ENCODE results near the gene ACTN2. TPM values are rescaled to one million over a fixed set of nuclear protein-coding genes. Genes with fewer than 3 reads are reported as not detected.

The ACTN2 gene
- total RNA-seq, 1 experiment from 2014 or later: 0.49 TPM

DNA sequence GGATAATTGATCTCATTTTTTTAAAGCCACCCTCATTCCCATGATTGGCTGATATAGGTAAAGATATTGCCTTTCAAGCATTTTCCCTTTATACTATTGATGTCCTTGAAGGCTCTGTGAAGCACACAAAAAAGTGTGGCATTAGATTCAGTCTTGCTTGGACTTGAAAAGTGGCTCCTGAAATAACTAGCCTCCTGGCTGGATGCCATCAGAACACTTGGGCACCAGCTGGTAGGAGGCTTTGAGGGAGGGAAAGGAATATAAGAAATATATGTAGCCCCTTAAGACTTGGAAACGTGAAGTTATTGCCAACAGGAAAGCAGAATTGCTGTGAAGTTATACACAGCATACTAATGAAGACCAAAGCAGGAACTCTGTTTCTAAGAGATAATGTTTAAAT is 122.8 kb downstream of the ACTN2 start:
- in situ Hi-C loops (cut with HindIII; ENCODE audit: low pct_unique_long_range_greater_than_20kb, low sequenced_read_pairs): no loop called here
- DNase-seq (ENCODE audit: low read depth, low spot score): no peak
- Histone ChIP-seq H3K9me3 (ENCODE audit: control insufficient read depth, insufficient read depth, low read depth, low read length) (no peaks in the 10 kb centered on the region), H3K36me3 (ENCODE audit: control insufficient read depth, insufficient read depth, low read length) (peaks cover 3% of the 10 kb centered on the region; the same call in 1 of the 2 replicates), H3K27ac (ENCODE audit: low read length) (no peak overlapping the region), H3K4me1 (ENCODE audit: control insufficient read depth, insufficient read depth, low read length) (no peaks in the 10 kb centered on the region), H3K27me3 (ENCODE audit: control insufficient read depth, insufficient read depth, low read length) (no peaks in the 10 kb centered on the region), H3K4me3 (ENCODE audit: low read depth in 2 of 2, low read length in 2 of 2) (no peak overlapping the region)
- intact Hi-C loops (cut with micrococcal nuclease; ENCODE audit: unreplicated experiment): no loop called here
- ChIA-PET POLR2A (no interaction called here), CTCF (no interaction called here)
- TF ChIP-seq SIN3A (IDR thresholded peaks at IDR 0.05; ENCODE audit: borderline replicate concordance, insufficient read depth, low read depth, low read length) (no peak), POLR2AphosphoS5 (IDR thresholded peaks at IDR 0.05; ENCODE audit: low read depth, low read length) (no peak), TCF7L2 (IDR thresholded peaks at IDR 0.05; ENCODE audit: low read depth, low read length) (no peak)
- TF ChIP-seq, protein P1, sequence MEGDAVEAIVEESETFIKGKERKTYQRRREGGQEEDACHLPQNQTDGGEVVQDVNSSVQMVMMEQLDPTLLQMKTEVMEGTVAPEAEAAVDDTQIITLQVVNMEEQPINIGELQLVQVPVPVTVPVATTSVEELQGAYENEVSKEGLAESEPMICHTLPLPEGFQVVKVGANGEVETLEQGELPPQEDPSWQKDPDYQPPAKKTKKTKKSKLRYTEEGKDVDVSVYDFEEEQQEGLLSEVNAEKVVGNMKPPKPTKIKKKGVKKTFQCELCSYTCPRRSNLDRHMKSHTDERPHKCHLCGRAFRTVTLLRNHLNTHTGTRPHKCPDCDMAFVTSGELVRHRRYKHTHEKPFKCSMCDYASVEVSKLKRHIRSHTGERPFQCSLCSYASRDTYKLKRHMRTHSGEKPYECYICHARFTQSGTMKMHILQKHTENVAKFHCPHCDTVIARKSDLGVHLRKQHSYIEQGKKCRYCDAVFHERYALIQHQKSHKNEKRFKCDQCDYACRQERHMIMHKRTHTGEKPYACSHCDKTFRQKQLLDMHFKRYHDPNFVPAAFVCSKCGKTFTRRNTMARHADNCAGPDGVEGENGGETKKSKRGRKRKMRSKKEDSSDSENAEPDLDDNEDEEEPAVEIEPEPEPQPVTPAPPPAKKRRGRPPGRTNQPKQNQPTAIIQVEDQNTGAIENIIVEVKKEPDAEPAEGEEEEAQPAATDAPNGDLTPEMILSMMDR (IDR thresholded peaks at IDR 0.05): no peak
- TF ChIP-seq, protein P2, sequence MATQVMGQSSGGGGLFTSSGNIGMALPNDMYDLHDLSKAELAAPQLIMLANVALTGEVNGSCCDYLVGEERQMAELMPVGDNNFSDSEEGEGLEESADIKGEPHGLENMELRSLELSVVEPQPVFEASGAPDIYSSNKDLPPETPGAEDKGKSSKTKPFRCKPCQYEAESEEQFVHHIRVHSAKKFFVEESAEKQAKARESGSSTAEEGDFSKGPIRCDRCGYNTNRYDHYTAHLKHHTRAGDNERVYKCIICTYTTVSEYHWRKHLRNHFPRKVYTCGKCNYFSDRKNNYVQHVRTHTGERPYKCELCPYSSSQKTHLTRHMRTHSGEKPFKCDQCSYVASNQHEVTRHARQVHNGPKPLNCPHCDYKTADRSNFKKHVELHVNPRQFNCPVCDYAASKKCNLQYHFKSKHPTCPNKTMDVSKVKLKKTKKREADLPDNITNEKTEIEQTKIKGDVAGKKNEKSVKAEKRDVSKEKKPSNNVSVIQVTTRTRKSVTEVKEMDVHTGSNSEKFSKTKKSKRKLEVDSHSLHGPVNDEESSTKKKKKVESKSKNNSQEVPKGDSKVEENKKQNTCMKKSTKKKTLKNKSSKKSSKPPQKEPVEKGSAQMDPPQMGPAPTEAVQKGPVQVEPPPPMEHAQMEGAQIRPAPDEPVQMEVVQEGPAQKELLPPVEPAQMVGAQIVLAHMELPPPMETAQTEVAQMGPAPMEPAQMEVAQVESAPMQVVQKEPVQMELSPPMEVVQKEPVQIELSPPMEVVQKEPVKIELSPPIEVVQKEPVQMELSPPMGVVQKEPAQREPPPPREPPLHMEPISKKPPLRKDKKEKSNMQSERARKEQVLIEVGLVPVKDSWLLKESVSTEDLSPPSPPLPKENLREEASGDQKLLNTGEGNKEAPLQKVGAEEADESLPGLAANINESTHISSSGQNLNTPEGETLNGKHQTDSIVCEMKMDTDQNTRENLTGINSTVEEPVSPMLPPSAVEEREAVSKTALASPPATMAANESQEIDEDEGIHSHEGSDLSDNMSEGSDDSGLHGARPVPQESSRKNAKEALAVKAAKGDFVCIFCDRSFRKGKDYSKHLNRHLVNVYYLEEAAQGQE (IDR thresholded peaks at IDR 0.05; ENCODE audit: insufficient read depth in 1 of 2, low read depth in 2 of 2, low read length in 1 of 2): no peak
- no peak for ATAC-seq
- BruUV-seq (replicated peaks): no TSS peak

DNA sequence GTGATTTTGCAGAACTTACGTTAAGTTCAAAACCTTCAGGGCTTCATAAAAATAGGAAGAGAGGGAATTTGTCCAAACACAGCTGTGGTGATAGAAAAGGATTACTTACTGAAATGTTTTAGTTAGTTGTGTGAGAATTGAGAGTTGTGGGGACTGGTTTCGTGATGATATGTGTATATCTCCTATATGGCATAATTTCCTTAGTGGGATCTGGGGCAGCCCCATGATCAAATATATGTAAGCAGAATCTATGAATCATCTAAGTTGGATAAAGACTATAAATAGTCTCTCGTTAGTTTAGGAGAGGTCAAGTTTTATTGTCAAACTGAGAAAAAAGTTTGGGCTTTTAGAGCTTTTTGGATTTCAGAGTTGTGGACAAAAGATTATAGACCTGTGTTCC is 123.7 kb downstream of the ACTN2 start:
- no TSS peak for BruUV-seq (replicated peaks)
- ATAC-seq: no peak
- intact Hi-C loops (cut with micrococcal nuclease; ENCODE audit: unreplicated experiment) (no loop called here), in situ Hi-C loops (cut with HindIII; ENCODE audit: low pct_unique_long_range_greater_than_20kb, low sequenced_read_pairs) (no loop called here)
- CTCF ChIA-PET: no interaction called here
- H3K4me3 ChIP-seq (ENCODE audit: low read depth in 2 of 2, low read length in 2 of 2): no peak overlapping the region
- H3K27ac ChIP-seq (ENCODE audit: low read length): no peak overlapping the region
- peaks cover 3% of the 10 kb centered on the region; the same call in 1 of the 2 replicates for H3K36me3 ChIP-seq (ENCODE audit: control insufficient read depth, insufficient read depth, low read length)
- H3K27me3 ChIP-seq (ENCODE audit: control insufficient read depth, insufficient read depth, low read length): no peaks in the 10 kb centered on the region
- no peaks in the 10 kb centered on the region for H3K9me3 ChIP-seq (ENCODE audit: control insufficient read depth, insufficient read depth, low read depth, low read length)
- DNase-seq (ENCODE audit: low read depth, low spot score): no peak
- TF ChIP-seq, protein P1 (IDR thresholded peaks at IDR 0.05): no peak
- H3K4me1 ChIP-seq (ENCODE audit: control insufficient read depth, insufficient read depth, low read length): no peaks in the 10 kb centered on the region
- POLR2A ChIA-PET: no interaction called here
